AG08396 (cell line): ENCODE data around the gene SRA1.

Experiments used
- DNase-seq: peaks from one replicate; pipeline ENCODE4 v3.0.0; 2012; ENCODE audit warnings: low spot score, mixed read lengths

Gene SRA1

DNA sequence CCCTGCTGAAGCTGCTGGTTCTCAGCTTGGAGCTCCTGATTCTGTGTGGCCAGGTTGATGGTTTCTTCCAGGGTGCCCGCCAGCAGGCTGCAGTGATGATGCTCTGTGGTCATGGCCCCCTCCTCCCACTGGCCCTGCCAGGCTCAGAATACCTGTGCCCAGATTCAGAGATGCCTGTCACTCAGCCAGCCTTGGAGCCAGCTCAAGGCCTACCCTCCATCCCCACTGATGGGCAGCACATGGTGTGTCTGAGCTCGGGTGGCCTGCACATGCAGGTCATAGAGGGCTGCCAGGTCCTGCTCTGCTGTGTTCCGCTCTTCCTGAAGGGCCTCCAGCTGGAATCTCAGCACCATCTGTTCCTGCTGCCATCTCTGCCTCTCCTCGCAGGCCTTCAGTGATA lies 12.8 kb upstream of the SRA1 start:
- no peak for DNase-seq

DNA sequence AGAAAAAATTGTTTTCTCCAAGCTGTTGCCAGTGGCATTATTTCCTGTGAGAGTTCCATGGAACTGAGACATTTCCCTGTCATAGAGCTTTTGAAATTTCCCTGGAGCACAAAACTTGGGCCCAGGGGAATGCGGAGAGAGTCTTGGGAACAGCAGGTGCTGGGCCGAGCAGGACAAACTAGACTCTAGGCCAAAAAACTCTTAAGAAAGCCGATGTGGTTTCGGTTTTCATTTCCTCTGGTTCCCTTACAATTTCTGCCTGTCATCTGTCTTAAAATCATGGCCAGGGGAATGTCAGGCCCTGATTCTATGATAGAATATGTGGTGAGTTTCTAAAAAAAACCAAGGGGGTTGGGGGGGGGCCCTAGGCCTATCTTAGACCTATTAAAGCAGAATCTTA lies 11.9 kb upstream of the SRA1 start:
- no peak for DNase-seq

DNA sequence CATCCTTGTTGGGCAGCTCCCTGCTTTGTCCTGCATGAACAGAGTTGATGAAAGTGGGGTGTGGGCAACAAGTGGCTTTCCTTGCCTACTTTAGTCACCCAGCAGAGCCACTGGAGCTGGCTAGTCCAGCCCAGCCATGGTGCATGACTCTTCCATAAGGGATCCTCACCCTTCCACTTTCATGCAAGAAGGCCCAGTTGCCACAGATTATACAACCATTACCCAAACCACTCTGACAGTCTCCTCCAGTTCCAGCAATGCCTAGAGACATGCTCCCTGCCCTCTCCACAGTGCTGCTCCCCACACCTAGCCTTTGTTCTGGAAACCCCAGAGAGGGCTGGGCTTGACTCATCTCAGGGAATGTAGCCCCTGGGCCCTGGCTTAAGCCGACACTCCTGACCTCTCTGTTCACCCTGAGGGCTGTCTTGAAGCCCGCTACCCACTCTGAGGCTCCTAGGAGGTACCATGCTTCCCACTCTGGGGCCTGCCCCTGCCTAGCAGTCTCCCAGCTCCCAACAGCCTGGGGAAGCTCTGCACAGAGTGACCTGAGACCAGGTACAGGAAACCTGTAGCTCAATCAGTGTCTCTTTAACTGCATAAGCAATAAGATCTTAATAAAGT lies 11.3 kb upstream of the SRA1 start:
- no peak for DNase-seq

DNA sequence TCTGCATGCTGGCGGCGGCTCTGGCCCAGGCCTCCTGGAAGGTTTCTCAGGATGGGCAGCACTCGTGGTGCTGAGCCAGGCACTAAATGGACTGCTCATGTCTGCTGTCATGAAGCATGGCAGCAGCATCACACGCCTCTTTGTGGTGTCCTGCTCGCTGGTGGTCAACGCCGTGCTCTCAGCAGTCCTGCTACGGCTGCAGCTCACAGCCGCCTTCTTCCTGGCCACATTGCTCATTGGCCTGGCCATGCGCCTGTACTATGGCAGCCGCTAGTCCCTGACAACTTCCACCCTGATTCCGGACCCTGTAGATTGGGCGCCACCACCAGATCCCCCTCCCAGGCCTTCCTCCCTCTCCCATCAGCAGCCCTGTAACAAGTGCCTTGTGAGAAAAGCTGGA lies 10.6 kb upstream of the SRA1 start:
- DNase-seq: no peak

DNA sequence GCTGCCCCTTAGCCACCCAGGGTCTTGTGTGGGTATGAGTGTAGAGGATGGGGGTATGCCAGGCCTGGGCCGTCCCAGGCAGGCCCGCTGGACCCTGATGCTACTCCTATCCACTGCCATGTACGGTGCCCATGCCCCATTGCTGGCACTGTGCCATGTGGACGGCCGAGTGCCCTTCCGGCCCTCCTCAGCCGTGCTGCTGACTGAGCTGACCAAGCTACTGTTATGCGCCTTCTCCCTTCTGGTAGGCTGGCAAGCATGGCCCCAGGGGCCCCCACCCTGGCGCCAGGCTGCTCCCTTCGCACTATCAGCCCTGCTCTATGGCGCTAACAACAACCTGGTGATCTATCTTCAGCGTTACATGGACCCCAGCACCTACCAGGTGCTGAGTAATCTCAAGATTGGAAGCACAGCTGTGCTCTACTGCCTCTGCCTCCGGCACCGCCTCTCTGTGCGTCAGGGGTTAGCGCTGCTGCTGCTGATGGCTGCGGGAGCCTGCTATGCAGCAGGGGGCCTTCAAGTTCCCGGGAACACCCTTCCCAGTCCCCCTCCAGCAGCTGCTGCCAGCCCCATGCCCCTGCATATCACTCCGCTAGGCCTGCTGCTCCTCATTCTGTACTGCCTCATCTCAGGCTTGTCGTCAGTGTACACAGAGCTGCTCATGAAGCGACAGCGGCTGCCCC lies 10.0 kb upstream of the SRA1 start:
- no peak for DNase-seq

DNA sequence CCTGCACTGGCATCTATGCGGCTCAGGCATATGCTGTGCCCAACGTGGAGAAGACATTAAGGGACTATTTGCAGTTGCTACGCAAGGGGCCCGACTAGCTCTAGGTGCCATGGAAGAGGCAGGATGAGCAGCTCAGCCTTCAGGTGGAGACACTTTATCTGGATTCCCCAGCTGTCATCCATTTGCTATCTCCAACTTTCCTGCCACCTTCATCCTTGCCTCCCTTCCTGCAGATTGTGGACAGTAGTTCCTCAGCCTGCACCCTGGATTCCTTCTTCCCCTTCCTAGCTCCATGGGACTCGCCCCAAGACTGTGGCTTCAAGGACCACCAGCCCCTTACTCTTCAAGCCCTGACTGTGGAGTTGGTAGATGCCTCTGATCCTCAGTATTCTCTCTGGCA lies 9.4 kb upstream of the SRA1 start:
- no peak for DNase-seq

DNA sequence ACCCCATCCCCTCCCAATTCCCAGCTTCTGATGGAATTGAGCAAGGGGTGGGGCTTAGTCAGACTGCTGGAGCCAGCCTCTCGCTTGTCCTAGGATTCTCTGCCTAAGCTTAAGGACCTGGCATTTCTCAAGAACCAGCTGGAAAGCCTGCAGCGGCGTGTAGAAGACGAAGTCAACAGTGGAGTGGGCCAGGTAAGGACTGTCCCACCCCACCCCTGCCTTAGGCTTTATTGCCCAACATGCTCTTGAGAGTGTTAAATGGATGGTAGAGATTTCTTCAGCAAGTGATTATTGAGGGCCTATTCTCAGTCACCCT lies 8.5 kb upstream of the SRA1 start:
- DNase-seq: peak; percentile 24

DNA sequence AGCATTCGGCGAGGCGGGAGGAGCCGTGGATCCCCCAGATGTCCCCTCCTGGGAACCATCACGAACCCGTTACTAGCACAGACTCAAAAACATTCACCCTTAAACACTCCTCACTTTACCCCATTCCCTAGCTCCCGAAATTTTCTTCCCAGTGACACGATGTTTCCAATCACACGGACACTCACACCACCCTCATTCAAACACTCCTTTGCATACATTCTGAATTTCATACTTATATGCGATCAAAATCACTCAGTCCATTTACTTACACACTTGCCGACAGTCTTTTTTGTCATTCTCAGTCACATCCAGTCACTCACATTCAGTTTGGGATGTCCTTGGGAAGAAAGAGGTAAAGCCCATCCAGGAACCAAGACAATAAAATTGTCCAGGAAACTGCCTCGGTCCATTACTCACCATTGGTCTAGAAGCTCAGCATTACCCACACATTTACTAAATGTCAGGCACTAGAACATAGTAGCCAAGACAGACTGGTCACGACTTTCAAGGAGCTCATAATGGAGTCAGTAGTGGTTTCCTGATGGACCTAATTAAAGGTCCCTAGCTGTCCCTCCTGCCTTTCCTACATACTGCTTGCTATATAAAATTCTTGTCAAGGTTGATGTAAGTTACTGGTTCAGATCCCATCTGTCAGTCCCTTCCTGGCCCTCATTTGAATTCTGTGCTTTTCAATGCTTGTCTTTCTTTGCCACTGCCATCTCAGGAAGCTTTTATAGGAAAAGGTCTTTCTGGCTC lies 7.9 kb upstream of the SRA1 start:
- no peak for DNase-seq

DNA sequence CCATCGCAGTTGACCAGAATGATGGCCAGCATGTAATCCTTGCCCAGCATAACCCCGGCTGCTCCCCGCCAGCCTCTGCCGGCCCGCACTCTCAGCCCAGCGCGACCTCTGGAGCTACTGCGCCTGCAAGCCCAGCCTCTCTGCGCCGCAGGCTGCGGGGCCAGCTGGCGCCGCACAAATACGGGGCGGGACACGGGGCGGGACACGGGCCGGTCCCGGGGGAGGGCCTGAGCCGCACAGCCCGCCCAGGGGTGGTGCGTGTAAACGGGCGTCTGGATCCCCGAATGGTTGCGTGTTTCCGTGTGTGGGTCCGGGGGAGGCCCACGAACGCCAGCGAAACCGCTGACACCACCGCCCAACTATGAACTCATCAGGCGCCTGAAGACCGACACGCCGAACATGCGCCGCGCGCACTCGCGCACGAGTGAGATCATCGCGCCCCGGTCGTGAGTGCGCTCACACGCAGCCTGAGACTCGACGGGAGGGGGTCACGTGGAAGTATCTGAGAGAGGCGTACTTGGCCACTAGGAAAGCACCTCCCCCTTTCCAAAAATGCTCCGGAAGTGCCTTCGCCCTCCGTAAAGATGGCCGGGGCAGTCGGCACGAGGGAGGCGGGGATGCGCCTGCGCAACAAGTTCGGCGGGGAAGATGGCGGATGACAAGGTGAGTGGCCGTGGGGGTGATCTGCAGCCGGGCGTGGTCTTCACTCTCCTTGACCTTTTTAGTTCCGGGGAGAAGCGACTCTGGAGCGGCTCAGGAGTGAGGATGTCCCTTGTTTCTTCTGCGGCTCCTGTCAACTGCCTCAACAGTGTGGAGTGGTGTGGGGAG lies 7.1 kb upstream of the SRA1 start, which contains the start of the genes APBB3 and SLC35A4:
APBB3 (minus strand) TSS at position 403 of the 828 bp plus-strand sequence; CDS start at position 50, 353 bp downstream.
SLC35A4 (plus strand) TSS at position 633 of the 828 bp plus-strand sequence. CDS start 2,342 bp downstream, outside the sequence.
- DNase-seq: peak; percentile 95

DNA sequence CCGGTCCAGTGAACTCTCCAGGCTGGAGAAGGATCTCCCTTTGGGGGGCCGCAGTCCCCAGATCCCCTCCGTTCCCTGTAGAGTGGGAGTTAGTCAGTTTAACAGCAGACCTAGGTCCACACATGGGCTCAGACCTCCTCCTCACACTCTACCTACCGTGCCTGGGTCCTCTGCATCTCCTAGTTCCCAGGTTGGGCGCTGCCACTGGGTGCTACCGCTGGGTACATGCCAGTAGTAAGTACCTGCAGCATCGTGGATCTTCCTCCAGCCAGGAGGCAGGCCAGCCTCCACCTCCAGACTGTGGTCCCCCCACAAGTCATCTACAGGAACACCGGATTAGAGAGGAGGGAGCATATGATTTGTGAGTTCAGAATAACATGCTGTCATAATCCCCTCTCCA lies 6.3 kb upstream of the SRA1 start:
- DNase-seq: no peak

DNA sequence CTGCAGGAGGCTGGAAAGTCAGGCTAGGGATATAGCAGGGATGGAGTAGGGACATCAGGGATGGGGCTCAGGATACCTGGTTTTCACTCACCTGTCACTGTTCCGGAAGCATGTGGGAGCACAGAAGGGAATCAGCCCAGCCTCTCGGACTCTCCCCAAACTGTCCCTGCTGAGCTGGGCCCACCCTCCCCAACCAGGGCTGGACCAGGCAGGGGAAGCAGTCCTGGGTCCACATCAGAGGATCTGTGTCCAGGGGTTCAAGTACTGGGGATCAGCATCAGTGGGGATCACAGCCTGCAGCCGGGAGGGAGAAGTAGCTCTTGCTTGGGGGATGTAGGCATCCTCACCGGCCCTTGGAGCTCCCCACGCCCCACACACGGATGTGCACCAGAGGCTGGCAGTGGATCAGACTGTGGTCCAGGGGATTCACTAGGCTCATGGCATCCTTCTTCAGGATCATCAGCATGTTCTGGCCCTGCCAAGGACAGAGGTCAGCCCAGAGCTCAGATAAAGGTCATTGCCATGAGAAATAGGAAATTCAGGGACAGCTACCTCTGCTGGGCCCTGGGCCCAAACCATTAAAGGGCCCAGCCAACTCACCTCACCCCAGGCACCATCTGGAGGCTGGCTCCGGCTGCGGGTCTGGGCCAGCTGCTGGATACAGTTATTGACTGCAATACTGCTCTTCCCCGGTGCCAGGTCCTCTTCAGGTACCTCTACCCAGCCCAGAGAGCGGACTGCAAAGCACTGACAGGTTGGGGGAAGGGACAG lies 4.7 kb upstream of the SRA1 start:
- no peak for DNase-seq

DNA sequence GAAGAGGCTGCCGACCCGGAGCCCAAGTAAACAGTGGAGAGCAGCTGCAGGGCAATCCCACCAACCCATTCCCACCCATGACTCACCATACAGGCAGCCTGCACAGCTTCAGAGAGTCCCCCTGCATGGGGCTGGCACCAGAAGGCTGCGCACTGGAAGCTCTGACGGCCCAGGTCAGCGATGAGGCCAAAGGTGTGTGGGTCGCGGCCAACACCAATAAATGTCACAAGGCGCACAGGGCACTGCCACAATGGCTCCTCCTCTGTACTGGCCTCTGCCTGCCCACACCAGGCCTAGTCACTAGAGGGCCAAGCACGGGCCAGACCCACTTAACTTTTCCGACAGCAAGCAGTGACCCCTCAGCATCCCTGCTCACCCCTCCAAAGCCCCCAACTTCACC lies 3.0 kb upstream of the SRA1 start:
- no peak for DNase-seq

DNA sequence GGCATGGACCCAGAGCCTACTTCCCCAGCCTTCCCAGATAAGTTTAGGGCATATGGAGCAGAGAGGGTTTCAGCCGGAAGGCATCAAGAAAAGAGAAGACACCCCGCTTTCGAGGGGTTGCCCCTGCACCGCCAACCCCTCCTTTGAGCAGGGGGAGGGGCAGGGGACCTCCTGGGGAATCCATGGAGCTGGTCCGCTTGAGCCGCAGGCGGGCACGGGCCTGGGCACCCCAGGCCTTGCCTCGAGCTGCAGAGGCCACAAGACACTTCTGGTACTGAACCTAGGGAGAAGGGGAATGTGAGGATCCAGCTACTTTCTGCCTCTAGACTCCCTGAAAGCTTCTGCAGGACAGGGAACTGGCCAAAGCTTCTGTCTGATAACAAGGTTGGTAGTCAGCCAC lies 1.3 kb upstream of the SRA1 start:
- DNase-seq: no peak

DNA sequence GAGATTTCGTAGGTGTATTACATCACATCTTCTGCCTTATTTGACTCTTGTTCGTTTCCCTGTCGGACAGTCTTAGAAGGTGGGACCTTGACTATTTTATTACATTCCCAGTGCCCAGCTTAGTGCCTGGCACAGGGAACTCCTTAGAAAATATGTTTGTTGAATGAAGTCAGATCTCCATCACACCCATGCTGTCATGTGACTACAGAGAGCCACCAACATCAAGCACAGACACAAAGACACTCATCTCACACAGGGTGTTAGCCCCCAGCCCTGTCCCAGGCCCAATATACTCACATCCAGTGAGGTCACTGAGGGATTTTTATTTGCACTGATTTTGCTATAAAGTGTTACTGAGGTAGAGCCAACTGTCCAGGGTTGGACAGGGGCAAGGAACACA lies 692 bp upstream of the SRA1 start:
- DNase-seq: no peak

DNA sequence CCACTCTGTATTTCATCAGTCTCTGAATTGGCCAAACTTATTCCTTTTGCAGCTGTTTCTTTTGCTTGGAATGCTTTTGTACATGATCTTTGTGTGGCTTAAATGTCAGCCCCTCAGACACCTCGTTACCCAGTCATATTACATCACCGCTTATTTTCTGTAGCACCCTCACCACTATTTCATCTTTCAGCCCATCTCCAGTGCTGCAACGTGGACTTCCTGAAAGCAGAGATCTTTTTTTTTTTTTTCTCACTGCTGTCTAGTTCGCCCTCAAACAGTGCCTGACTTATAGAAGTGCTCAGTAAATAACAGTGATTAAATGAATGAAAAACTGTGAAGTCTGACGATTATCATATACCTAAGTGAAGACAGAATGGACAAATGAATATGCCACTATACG lies 835 bp downstream of the SRA1 start:
- no peak for DNase-seq

DNA sequence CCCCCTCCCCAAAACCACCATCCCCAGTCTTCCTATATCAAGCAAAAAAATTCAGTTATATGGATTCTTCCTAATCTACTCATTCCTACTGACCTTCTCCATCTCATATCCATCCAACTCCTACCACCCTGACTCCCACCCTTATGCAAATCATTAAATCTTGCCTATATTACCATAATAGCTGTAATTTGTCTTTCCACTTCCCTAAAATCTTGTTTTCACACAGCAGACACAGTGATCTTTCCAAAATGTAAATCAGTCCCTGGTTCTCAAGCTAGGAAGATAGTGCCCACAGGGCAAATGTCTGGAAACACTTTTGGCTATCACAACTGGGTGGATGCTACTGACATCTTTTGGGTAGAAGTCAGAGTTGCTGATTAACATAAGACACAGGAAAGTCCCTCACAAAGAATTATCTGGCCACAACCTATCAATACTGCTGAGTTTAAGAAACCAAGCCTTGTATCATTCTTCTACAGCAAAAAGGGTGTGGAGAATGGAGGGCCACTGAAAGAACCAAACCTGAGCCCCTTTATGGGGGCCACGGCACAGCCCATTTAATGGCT lies 1.4 kb downstream of the SRA1 start:
- DNase-seq: no peak

DNA sequence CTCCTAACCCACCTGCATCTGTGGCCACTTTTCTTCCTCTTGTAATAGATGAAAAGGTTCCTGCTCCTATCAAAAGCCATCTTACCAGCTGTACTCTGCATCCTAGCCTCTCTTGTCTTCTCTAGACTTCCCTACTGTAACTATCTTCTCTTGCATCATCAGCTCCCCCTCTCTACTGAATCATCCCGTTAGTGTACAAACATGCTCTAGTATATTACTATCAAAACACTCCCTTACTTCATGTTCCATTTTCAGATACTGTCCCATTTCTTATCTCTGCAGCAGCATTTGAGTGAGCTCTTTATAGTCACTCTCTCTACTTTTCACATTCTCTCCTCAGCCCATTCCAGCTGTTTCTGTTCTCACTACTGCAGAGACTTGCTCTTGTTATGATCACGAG lies 2.8 kb downstream of the SRA1 start:
- DNase-seq: peak; percentile 47

DNA sequence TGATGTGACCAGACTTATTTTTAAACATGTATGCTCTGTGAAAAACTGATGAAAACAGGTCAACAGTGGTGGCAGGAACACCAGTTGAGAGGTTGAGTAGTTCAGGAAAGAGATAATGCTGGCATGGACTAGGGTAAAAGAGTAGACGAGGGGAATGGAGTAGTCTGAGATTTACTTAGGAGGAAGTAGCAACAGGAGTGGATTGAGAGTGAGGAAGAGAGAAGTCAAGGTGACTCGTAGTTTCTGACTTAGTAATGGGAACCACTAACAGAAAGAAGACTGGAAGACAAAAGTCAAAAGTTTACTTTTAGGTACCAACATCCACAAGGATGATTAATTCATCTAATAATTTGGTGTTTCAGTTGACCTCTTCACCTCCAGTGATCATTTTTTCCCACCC lies 3.6 kb downstream of the SRA1 start:
- no peak for DNase-seq

DNA sequence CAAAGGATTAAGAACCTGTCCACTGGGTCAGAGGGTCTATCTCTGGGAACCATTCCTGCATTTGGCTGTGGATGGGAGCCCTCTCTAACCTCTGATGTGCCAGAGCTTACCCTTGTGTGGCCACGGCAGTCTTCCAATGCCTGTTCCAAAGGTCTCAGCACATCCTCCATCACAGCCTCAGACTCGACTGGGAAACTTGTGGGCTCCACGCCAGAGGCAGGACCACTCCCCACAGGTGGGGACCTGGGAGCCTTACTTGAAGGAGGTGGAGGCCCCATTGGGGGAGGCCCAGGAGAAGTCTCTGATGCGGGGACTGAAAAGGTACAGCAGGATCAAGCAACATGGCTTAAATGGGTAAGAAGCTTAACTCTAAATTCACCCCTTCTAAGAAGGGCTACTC lies 5.4 kb downstream of the SRA1 start:
- no peak for DNase-seq

DNA sequence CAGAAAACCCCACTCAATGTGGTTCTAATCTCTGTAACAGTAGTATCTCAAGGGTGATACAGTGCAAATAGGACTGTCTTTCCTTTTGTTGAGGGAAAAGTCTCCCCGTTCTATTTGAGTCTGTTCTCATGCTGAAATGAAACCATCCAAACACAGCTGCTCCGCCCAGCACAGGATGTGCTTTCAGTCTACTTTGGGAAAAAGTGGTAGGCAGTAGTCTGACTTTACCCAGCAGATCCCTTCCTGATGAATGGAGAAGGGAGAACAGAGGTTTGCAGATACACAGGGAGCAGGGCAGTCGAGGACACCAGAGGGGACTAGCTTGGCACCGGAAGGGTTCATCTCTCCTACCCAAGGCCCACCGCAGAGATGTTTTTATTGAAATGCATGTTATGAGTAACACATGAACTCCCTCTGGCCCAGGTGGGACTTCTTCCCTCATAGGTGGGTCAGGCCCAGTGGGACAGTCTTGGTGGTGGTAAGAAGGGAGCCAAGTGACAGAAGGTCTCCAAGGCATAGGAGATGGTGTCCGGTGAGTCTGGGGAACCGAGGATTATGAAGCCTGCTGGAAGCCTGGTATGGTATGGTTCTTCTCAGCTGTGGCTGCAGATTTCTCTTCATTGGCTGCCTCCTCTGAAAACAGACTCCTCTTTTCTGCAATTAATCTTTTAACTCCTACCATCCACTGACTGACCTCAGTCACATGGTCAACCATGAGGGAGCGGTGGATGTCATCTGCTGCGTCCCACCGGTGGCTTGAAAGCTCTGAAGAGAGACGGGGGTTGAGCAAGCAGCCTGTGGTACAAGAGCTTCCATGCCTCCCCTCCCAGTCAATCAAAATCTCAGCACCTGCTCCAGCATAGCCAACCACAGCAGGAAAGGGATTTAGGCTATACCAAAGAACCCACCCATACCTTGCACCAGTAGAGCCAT lies 6.9 kb downstream of the SRA1 start:
- DNase-seq: no peak
